ENCODE data around the gene SPG21. TPM values are rescaled to one million over a fixed set of nuclear protein-coding genes. Genes with fewer than 3 reads are reported as not detected.
"Not testable (repeated sequence)": the region's sequence is repeated elsewhere in the genome, so short reads cannot be mapped to it uniquely, and the experiment has no call there.

The SPG21 gene
- total RNA-seq, 1 experiment from 2014 or later: 53.0 TPM

DNA sequence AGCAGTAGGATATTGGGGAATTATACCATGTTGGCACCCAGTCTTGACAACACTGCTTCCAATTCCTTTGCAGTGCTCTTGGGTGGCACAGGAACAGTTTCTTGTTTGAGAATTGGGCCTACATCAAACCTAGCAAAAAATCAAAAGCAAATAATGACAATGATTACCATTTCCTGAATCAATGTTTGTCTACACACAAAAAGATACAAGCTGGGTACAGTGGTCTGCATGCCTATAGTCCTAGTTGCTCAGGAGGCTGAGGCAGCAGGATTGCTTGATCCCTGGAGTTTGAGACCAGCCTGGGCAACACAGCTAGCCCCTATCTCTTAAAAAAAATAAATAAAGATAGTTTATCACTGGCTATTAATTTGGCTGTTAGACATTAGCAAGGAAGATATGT, 31.8 kb upstream of the SPG21 start:
- intact Hi-C loops (cut with micrococcal nuclease): no loop called here
- Histone ChIP-seq H3K27ac (ENCODE audit: low read length) (0 out of 2 replicates have a peak overlapping the region, but pooled peaks have one; percentile 8), H2AFZ (ENCODE audit: low read length) (no peak overlapping the region), H4K20me1 (ENCODE audit: low read length) (no peaks in the 10 kb centered on the region), H3K4me3 (ENCODE audit: low read length) (no peak overlapping the region), H3K27me3 (ENCODE audit: low read length) (no peaks in the 10 kb centered on the region), H3F3A (ENCODE audit: low read length, unreplicated experiment) (no peaks in the 10 kb centered on the region), H3K9me2 (replicated peaks; ENCODE audit: low read length) (no peaks in the 10 kb centered on the region), H3K9me3 (ENCODE audit: low read length) (no peaks in the 10 kb centered on the region), H3K36me3 (ENCODE audit: low read depth, low read length) (peaks cover 14% of the 10 kb centered on the region; the same call in 1 of the 2 replicates), H3K79me2 (ENCODE audit: low read length) (no peaks in the 10 kb centered on the region), H3K4me2 (ENCODE audit: low read length) (no peak overlapping the region), H3K4me1 (ENCODE audit: insufficient read depth, low read length) (no peaks in the 10 kb centered on the region), H3K9ac (ENCODE audit: low read length) (no peak overlapping the region)
- no peak for DNase-seq
- POLR2A ChIA-PET (ENCODE audit: unreplicated experiment): no interaction called here
- CTCF ChIA-PET: no interaction called here
- TF ChIP-seq, protein P1, sequence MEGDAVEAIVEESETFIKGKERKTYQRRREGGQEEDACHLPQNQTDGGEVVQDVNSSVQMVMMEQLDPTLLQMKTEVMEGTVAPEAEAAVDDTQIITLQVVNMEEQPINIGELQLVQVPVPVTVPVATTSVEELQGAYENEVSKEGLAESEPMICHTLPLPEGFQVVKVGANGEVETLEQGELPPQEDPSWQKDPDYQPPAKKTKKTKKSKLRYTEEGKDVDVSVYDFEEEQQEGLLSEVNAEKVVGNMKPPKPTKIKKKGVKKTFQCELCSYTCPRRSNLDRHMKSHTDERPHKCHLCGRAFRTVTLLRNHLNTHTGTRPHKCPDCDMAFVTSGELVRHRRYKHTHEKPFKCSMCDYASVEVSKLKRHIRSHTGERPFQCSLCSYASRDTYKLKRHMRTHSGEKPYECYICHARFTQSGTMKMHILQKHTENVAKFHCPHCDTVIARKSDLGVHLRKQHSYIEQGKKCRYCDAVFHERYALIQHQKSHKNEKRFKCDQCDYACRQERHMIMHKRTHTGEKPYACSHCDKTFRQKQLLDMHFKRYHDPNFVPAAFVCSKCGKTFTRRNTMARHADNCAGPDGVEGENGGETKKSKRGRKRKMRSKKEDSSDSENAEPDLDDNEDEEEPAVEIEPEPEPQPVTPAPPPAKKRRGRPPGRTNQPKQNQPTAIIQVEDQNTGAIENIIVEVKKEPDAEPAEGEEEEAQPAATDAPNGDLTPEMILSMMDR (conservative IDR thresholded peaks at IDR 0.05; ENCODE audit: low read depth, low read length): no peak
- TF ChIP-seq EZH2phosphoT487 (IDR thresholded peaks at IDR 0.05; ENCODE audit: borderline replicate concordance, low read length) (no peak), EZH2 (IDR thresholded peaks at IDR 0.05; ENCODE audit: low read length, unreplicated experiment) (no peak)
- no TSS peak for BruUV-seq (replicated peaks)
- peak; percentile 70 for ATAC-seq

DNA sequence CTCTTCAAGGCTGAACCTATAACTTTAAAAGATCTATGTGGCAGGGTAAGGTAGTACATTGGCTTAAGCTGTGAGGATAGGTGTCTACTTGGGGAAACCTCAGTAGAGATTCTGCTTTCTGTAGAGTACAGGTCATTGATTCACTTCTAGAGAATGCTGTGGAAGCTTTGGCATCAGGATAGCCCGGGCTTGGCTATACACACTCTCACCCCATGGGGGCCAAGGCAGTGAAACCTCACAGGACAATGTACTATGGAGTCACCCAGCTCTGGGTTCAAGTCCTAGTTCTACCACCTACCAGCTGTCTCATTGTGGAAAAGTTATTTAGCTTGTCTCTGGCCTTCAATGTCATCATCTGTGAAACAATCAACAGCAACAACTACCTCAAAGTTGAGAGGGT, 30.7 kb upstream of the SPG21 start:
- Histone ChIP-seq H3K27ac (ENCODE audit: low read length) (no peak overlapping the region), H3K27me3 (ENCODE audit: low read length) (no peaks in the 10 kb centered on the region), H4K20me1 (ENCODE audit: low read length) (no peaks in the 10 kb centered on the region), H3K36me3 (ENCODE audit: low read depth, low read length) (peaks cover 19% of the 10 kb centered on the region; the same call in 1 of the 2 replicates), H3K4me1 (ENCODE audit: insufficient read depth, low read length) (no peaks in the 10 kb centered on the region), H3K4me2 (ENCODE audit: low read length) (no peak overlapping the region), H3F3A (ENCODE audit: low read length, unreplicated experiment) (no peaks in the 10 kb centered on the region), H3K4me3 (ENCODE audit: low read length) (no peak overlapping the region), H2AFZ (ENCODE audit: low read length) (no peak overlapping the region), H3K9me2 (replicated peaks; ENCODE audit: low read length) (no peaks in the 10 kb centered on the region), H3K79me2 (ENCODE audit: low read length) (no peaks in the 10 kb centered on the region), H3K9ac (ENCODE audit: low read length) (no peak overlapping the region), H3K9me3 (ENCODE audit: low read length) (no peaks in the 10 kb centered on the region)
- no TSS peak for BruUV-seq (replicated peaks)
- TF ChIP-seq EZH2 (IDR thresholded peaks at IDR 0.05; ENCODE audit: low read length, unreplicated experiment) (no peak), EZH2phosphoT487 (IDR thresholded peaks at IDR 0.05; ENCODE audit: borderline replicate concordance, low read length) (no peak)
- TF ChIP-seq, protein P1 (conservative IDR thresholded peaks at IDR 0.05; ENCODE audit: low read depth, low read length): no peak
- intact Hi-C loops (cut with micrococcal nuclease): no loop called here
- peak; percentile 33; the same call in 1 of the 2 replicates for ATAC-seq
- POLR2A ChIA-PET (ENCODE audit: unreplicated experiment): no interaction called here
- CTCF ChIA-PET: no interaction called here
- DNase-seq: no peak

DNA sequence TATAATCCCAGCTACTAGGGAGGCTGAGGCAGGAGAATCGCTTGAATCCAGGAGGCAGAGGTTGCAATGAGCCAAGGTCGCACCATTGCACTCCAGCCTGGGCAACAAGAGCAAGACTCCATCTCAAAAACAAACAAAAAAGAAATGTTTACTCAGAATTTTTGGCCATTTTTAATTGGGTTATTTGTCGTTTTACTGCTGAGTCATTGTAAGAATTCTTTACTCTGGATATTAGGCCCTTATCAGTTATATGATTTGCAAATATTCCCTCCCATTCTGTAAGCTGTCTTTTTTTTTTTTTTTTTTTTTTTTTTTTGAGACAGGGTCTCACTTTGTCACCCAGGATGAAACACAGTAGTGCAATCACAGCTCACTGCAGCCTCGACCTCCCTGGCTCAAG, 21.5 kb upstream of the SPG21 start:
- intact Hi-C loops (cut with micrococcal nuclease); H3F3A ChIP-seq (ENCODE audit: low read length, unreplicated experiment); H3K79me2 ChIP-seq (ENCODE audit: low read length); H3K4me1 ChIP-seq (ENCODE audit: insufficient read depth, low read length); H4K20me1 ChIP-seq (ENCODE audit: low read length); H3K27me3 ChIP-seq (ENCODE audit: low read length); H3K9me2 ChIP-seq (replicated peaks; ENCODE audit: low read length); POLR2A ChIA-PET (ENCODE audit: unreplicated experiment); H3K4me3 ChIP-seq (ENCODE audit: low read length); DNase-seq; ATAC-seq; BruUV-seq (replicated peaks); H3K9me3 ChIP-seq (ENCODE audit: low read length); H2AFZ ChIP-seq (ENCODE audit: low read length); H3K9ac ChIP-seq (ENCODE audit: low read length); H3K4me2 ChIP-seq (ENCODE audit: low read length); H3K27ac ChIP-seq (ENCODE audit: low read length): not testable (repeated sequence)
- CTCF ChIA-PET: interaction anchor here (0.6 kb wide), 1 partner anchor 67 kb away, joined by 6 read pairs; no protein-coding TSS in a partner anchor
- H3K36me3 ChIP-seq (ENCODE audit: low read depth, low read length): peaks cover 25% of the 10 kb centered on the region

All from PC-3 (cell line).